ENCODE data around the gene LRRC8D. TPM values are rescaled to one million over a fixed set of nuclear protein-coding genes. Genes with fewer than 3 reads are reported as not detected.

The LRRC8D gene
- total RNA-seq, 1 donor from 2014 or later, result 42.1 TPM

DNA sequence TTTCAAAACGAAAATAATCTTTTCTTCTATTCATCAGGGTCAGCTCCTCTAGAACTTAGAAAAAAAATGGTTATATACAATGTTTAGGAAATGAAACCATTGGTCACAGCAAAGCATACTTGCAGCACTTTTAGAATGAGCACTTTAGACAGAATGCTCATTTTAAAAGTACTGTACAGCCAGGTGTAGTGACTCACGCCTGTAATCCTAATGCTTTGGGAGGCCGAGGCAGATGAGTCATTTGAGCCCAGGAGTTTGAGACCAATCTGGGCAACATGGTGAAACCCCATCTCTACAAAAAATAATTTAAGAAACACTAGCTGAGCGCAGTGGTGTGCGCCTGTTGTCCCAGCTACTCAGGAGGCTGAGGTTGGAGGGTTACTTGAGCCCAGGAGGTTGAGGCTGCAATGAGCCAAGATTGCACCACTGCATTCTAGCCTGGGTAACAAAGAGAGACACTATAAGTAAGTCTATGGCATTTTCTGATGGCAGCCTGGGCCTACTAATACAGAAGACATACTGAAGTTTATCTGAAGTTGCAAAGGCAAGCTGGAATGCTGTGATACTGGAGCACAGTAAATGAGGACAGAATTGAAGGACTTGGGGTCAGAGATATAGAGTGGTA lies 125.1 kb downstream of the LRRC8D start:
- peaks cover 1% of the 10 kb centered on the region for H3K36me3 Mint-ChIP-seq (ENCODE audit: insufficient read depth)
- DNase-seq (ENCODE audit: low spot score, unreplicated experiment), result no peak
- H3K4me1 Mint-ChIP-seq (ENCODE audit: low read depth), result peaks cover 28% of the 10 kb centered on the region

DNA sequence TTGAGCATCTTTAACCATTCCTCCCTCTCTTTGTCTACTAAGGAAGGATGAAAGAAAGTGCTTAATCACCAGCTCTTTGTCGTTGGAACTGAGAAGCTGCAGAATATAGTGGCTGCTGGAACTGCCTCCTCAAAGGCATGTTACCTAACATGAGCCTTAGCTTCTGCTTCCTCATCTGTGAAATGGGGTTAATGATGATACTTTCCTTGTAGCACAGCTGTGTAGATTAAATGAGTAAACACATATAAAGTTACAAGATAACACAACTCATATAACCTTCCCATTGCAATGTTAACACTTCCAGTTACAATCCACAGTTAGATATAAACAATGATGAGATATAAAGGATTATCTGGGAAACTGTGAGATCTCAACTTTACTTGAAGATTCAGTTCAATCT lies 125.7 kb downstream of the LRRC8D start:
- peaks cover 1% of the 10 kb centered on the region for H3K36me3 Mint-ChIP-seq (ENCODE audit: insufficient read depth)
- no peak for DNase-seq (ENCODE audit: low spot score, unreplicated experiment)
- peaks cover 3% of the 10 kb centered on the region for H3K9me3 Mint-ChIP-seq (ENCODE audit: low read depth)
- TF ChIP-seq, protein P1, sequence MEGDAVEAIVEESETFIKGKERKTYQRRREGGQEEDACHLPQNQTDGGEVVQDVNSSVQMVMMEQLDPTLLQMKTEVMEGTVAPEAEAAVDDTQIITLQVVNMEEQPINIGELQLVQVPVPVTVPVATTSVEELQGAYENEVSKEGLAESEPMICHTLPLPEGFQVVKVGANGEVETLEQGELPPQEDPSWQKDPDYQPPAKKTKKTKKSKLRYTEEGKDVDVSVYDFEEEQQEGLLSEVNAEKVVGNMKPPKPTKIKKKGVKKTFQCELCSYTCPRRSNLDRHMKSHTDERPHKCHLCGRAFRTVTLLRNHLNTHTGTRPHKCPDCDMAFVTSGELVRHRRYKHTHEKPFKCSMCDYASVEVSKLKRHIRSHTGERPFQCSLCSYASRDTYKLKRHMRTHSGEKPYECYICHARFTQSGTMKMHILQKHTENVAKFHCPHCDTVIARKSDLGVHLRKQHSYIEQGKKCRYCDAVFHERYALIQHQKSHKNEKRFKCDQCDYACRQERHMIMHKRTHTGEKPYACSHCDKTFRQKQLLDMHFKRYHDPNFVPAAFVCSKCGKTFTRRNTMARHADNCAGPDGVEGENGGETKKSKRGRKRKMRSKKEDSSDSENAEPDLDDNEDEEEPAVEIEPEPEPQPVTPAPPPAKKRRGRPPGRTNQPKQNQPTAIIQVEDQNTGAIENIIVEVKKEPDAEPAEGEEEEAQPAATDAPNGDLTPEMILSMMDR (IDR thresholded peaks at IDR 0.05; ENCODE audit: unreplicated experiment), result no peak
- no peak overlapping the region for H3K4me3 Mint-ChIP-seq (ENCODE audit: low read depth)
- peaks cover 28% of the 10 kb centered on the region for H3K4me1 Mint-ChIP-seq (ENCODE audit: low read depth)
- H3K27ac Mint-ChIP-seq, result no peak overlapping the region
- no peaks in the 10 kb centered on the region for H3K27me3 Mint-ChIP-seq

More for the DNA sequence above, 125.1 kb downstream of the LRRC8D start:
- Mint-ChIP-seq H3K4me3 (ENCODE audit: low read depth) (no peak overlapping the region), H3K9me3 (ENCODE audit: low read depth) (peaks cover 3% of the 10 kb centered on the region), H3K27me3 (no peaks in the 10 kb centered on the region), H3K27ac (no peak overlapping the region)
- TF ChIP-seq, protein P1 (IDR thresholded peaks at IDR 0.05; ENCODE audit: unreplicated experiment), result no peak

DNA sequence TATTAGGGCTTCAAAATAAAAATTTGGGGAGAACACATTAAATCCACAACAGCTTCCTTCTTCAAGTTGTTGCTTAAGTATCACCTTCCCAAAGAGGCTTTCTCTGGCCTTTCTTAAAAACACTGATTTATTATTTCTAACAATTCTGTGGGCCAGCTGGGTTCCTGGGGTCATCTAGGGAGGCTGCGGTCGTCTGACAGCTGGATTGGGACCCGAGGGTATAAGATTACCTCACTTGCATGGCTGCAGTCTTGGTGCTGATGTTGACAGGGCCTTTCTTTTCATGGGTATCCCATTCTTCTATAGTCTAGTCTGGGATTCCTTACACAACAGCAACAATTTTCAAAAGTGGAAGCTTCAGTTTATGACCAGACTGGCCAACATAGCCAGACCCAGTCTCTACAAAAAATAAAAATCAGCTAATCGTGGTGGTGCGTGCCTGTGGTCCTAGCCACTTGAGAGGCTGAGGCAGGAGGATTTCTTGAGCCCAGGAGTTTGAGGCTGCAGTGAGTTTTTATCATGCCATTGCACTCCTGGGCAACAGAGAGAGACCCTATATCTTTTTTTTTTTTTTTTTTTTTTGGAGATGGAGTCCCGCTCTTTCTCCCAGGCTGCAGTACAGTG lies 128.0 kb downstream of the LRRC8D start:
- Mint-ChIP-seq H3K27me3 (no peaks in the 10 kb centered on the region), H3K4me3 (ENCODE audit: low read depth) (no peak overlapping the region), H3K36me3 (ENCODE audit: insufficient read depth) (peaks cover 1% of the 10 kb centered on the region), H3K4me1 (ENCODE audit: low read depth) (peaks cover 21% of the 10 kb centered on the region), H3K27ac (no peak overlapping the region), H3K9me3 (ENCODE audit: low read depth) (peaks cover 3% of the 10 kb centered on the region)
- TF ChIP-seq, protein P1 (IDR thresholded peaks at IDR 0.05; ENCODE audit: unreplicated experiment), result no peak
- no peak for DNase-seq (ENCODE audit: low spot score, unreplicated experiment)

DNA sequence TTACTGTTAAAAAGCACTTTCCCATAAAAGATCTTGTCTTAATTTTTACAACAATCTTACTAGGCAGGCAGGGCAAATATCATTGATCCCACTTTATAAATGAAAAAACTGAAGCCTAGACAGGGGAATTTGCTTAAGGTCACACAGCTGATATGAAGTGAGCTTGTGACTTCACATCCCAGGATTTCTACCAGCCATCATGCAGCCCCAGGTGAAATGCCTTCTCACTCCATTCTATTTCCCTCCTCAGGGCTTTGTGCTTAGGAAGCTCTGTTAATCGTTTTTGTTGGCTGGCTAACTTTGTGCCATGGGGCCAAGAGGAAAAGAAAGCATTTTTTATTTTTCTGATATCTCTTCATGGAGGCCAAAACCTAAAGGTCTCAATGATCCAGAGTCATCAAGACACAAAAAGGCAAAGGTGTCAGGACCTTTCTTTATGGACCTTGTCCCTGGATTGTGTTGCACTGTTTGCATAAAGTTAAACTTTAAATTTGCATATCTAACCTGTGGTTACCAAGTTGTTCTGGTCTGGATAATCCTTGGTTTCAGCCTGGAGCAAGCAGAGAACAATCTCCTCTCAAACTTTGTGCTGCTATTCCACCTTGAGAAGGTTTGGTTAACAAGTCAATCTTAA lies 129.3 kb downstream of the LRRC8D start:
- DNase-seq (ENCODE audit: low spot score, unreplicated experiment), result no peak
- peaks cover 1% of the 10 kb centered on the region for H3K9me3 Mint-ChIP-seq (ENCODE audit: low read depth)
- peaks cover 1% of the 10 kb centered on the region for H3K36me3 Mint-ChIP-seq (ENCODE audit: insufficient read depth)
- H3K27ac Mint-ChIP-seq, result peak overlapping the region; percentile 77
- peaks cover 16% of the 10 kb centered on the region for H3K4me1 Mint-ChIP-seq (ENCODE audit: low read depth)
- no peaks in the 10 kb centered on the region for H3K27me3 Mint-ChIP-seq
- H3K4me3 Mint-ChIP-seq (ENCODE audit: low read depth), result no peak overlapping the region
- TF ChIP-seq, protein P1 (IDR thresholded peaks at IDR 0.05; ENCODE audit: unreplicated experiment), result no peak

DNA sequence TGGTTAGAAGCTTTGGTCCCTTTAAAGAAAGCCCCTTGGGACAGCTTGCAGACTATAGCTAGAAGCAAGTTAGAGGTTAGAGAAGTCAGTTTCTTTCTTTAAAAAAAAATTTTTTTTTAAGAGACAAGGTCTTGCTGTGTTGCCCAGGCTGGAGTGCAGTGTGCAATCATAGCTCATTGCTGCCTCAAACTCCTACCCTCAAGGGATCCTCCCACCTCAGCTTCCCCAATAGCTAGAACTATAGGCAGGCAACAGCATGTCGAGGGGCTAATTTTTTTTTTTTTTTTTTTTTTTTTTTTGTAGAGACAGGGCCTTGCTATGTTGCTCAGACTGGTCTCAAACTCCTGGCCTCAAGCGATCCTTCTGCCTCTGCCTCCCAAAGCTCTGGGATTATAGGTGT lies 129.9 kb downstream of the LRRC8D start:
- Mint-ChIP-seq H3K27me3 (no peaks in the 10 kb centered on the region), H3K9me3 (ENCODE audit: low read depth) (no peaks in the 10 kb centered on the region), H3K27ac (no peak overlapping the region), H3K4me1 (ENCODE audit: low read depth) (peaks cover 15% of the 10 kb centered on the region), H3K4me3 (ENCODE audit: low read depth) (no peak overlapping the region), H3K36me3 (ENCODE audit: insufficient read depth) (peaks cover 1% of the 10 kb centered on the region)
- DNase-seq (ENCODE audit: low spot score, unreplicated experiment), result no peak
- TF ChIP-seq, protein P1 (IDR thresholded peaks at IDR 0.05; ENCODE audit: unreplicated experiment), result no peak

Measured in progenitor cell of endocrine pancreas (in vitro differentiated cells).